GM20431 (cell line): ENCODE results near the gene BRK1.
"Not testable (repeated sequence)": the region's sequence is repeated elsewhere in the genome, so short reads cannot be mapped to it uniquely, and the experiment has no call there.

Experiments used
- in situ Hi-C: fragments of 300-500 bp; cut with MseI, MboI; formaldehyde crosslinking; loops from one replicate; pipeline ENCODE4 v1.15.0; 2020; ENCODE audit warnings: low sequenced_read_pairs; ENCODE audit not compliant: unreplicated experiment

Gene BRK1

DNA sequence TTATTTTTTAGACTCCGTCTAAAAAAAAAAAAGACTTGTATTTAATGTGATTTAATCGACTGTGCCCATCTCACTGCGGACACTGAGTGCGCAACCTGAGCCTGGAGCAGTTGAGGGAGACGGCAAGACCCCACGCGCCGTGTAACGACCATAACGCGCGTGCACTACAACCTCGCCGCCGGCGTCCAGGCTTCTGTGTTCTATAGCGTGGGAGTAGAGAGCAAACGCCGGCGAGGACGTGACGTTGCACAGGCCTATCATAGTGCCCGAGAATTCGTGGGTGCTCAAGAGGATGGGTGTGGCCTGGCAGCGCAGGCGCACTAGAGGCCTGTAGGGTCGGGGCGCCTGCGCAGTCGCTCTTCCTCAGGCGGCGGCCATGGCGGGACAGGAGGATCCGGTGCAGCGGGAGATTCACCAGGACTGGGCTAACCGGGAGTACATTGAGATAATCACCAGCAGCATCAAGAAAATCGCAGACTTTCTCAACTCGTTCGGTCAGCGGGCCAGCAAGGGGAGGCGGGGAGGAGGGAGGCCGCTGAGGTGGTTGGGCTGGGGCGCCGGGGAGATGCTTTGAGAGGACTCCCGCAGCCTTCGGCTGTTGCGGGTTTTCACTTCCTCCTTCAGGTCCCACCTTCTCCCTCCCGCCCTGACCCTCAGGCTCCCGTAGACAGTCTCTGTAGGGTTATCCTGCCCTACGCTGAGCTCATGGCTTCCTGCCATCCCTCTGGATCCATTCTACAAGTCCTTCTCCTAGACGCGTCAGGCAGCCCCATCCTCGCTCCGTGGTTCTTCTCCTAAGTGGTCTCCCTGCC lies at the start of gene BRK1:
Gene BRK1, plus strand, starts transcription at position 350 of the 812 bp plus-strand sequence. Its CDS starts 27 bp downstream, at position 377.
- in situ Hi-C loops, result no loop called here

GRCh38 chr3:10070077-10070476 lies 45.4 kb upstream of the BRK1 start:
- in situ Hi-C loops, result not testable (repeated sequence)

DNA sequence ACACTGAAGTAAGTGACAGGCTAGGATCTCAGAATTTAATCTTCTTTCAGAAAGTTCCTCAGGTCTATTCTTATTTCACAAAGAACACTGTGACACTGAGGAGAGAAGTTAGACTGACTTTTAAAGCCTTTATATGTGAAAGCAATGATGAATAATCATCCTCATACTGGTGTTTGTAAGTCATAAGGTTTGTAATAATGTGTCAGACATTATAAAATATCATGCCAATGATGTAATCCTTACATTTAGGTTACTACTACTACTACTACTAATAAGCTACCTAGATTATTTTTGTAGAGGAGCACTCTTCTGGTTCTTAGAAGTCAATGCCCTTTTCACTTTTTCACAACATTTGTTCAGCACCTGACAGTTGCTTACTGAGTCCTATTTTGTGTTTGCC lies 40.8 kb upstream of the BRK1 start:
- in situ Hi-C loops, result no loop called here

GRCh38 chr3:10081871-10082270 lies 33.6 kb upstream of the BRK1 start:
- in situ Hi-C loops, result no loop called here

GRCh38 chr3:10085738-10086137 lies 29.7 kb upstream of the BRK1 start:
- in situ Hi-C loops, result no loop called here

DNA sequence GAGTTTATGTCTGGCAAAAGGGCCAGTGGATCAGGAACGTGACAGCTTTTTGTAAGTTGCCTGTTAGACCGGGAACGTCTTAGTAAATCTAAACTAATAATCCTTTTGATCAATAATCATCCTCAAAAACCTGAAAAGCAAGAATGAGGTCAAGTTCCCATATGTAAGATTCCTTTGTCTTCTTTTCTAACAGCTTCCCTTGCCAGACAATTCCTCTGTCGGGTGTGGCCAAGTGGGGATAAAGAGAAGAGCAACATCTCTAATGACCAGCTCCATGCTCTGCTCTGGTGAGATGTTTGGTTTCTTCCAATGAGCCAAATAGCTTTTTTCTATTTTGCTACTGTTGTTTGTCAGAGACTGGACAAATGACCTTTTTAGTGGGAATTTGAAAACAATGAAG lies 27.2 kb upstream of the BRK1 start:
- in situ Hi-C loops, result no loop called here

GRCh38 chr3:10090179-10090578 lies 25.3 kb upstream of the BRK1 start:
- in situ Hi-C loops, result no loop called here

DNA sequence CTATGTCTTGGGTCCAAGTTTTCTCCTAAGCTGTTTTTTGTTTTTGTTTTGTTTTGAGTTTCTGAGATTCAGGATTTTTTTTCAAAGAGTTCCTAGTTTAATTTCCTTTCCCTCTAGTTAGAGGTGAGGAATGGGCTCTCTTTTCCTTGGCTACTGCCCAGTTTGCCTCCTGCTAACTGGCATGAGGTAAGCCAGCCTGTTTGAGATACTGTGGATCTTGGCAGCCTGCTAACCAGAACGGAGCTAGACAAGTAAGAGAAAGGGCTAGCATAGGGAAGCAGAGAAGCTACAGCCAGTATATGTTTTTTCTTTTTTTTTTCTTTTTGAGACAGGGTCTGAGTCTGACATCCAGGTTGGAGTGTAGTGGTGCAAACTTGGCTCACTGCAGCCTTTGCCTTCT lies 24.7 kb upstream of the BRK1 start:
- in situ Hi-C loops, result not testable (repeated sequence)

GRCh38 chr3:10091387-10091786 lies 24.1 kb upstream of the BRK1 start:
- in situ Hi-C loops, result not testable (repeated sequence)

GRCh38 chr3:10093678-10094077 lies 21.8 kb upstream of the BRK1 start:
- in situ Hi-C loops, result no loop called here

DNA sequence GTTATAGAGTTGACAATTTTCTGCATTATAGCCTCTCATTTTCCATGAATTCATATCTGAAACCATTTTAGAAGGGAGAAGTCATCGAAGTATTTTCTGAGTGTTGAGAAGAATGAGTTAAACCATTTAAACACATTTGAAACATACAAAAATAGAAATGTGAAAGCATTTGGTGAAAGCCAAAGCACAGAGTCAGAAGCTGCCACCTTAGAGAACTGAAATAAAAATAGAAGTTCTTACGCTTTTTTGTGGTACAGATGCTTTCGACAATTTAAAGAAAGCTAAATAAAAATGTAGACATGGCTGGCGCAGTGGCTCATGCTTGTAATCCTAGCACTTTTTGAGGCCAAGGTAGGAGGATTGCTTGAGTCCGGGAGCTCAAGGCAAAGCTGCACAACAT lies 16.4 kb upstream of the BRK1 start:
- in situ Hi-C loops, result no loop called here

DNA sequence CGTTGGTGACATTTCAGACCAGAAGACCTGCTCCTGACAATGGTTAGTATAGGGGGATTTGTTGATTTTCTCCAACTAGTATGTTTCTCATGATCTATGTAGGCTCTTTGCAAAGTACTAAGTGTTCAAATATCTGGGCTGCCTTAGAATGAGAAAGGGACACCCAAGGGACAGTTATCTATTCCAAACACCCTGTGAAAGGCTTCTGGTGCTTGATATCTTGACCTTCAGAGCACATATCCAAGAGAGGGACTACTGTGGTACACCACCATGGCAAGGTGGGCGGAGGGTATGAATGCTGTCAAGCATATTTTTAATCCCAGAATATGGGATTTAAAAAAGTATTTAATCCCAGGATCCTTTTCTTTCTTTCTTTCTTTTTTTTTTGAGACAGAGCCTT lies 8.6 kb upstream of the BRK1 start:
- in situ Hi-C loops, result no loop called here

DNA sequence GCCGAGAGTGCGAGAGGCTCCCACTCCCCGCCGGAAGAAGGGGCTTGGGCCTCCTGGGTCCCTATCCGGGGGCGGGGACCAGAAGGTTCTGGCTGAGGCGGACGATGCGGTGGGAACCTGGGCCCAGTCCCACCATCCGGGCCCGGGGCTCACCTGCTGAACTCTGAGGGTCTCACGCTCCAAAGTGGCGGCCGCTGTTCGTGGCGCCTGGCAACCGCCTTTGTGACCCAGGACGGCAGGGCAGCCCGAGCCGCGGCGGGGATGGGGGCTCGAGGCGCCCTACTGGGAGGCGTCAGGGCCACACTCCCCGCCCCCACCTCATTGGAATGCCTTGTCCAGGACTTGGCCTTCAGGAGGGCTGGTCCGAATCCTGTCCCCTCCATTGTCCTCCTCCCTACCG lies 7.4 kb upstream of the BRK1 start, which contains the start of gene FANCD2OS:
Gene FANCD2OS, minus strand, starts transcription at position 165 of the 400 bp plus-strand sequence. CDS start 3,481 bp downstream, outside the sequence.
- in situ Hi-C loops, result no loop called here

DNA sequence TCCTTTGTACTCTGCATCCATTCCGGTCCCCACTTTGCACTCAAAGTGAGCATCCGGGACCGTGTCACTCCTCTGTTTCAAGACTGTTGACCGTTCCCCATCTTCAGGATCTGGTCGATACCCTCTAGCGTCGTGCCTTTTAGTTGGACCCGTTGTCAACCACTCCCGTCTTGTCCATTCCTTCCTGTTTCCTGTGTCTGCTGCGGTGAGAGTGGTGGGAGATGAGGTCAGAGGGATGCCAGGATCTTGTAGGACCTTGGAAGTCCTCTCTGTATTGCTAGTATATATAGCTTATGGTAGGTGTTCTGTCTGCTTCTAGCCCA lies 624 bp downstream of the BRK1 start:
- in situ Hi-C loops, result no loop called here

GRCh38 chr3:10116928-10117327 lies 1.5 kb downstream of the BRK1 start:
- in situ Hi-C loops, result no loop called here

DNA sequence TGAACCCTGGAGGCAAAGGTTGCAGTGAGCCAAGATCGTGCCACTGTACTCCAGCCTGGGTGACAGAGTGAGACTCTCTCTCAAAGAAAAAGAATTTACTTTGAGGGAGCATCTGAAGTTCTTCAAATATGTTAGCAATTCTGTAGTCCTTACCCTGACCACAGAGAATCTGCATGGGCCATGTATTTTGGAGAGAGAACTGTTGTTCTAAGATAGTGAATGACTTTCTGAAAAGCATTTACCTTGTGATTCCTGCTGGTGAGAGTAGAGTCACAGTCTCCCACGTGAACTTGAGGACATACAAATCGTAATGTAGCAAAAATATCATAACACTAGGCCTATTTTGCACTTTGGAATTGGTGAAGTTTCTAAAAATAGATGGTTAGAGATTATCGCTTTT lies 3.9 kb downstream of the BRK1 start:
- in situ Hi-C loops, result no loop called here

DNA sequence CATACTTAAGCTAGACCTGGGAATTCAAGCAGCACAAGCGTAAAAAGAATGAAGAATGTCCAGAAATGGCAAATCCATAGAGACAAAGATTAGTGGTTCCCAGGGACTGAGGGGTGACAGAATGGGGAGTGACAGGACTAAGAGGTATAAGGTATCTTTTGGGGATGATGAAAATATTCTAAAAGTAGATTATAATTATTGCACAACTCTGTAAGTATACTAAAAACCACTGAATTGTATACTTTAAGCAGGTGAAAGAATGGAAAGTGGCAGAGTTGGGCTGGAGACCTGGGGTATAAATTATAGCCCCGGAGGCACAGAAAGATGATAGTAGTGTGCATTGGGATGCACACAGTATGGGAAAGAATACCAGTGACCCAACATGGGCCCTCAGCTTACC lies 5.6 kb downstream of the BRK1 start:
- in situ Hi-C loops, result no loop called here

DNA sequence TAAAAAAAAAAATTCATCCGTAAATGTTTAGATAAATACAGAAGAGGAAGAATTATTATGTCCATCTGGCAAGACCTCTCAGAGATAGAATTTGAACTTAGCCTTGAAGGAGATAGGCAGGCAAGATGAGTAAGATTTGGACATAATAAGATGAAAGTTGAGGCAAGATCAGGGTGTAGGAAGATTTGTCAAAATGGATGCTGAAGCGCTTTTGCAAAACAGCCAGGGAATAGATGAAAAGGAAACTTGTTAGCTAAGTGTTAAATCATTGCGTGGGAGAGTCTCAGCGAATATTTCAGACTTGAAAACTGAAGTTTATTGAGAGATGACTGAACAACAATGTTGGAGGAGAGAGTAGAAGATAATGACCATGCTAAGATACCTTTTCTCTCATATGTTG lies 7.2 kb downstream of the BRK1 start:
- in situ Hi-C loops, result no loop called here

- in situ Hi-C loops, result not testable (repeated sequence)
These were observed 20.4 kb downstream of the BRK1 start for GRCh38 chr3:10135872-10136271.

DNA sequence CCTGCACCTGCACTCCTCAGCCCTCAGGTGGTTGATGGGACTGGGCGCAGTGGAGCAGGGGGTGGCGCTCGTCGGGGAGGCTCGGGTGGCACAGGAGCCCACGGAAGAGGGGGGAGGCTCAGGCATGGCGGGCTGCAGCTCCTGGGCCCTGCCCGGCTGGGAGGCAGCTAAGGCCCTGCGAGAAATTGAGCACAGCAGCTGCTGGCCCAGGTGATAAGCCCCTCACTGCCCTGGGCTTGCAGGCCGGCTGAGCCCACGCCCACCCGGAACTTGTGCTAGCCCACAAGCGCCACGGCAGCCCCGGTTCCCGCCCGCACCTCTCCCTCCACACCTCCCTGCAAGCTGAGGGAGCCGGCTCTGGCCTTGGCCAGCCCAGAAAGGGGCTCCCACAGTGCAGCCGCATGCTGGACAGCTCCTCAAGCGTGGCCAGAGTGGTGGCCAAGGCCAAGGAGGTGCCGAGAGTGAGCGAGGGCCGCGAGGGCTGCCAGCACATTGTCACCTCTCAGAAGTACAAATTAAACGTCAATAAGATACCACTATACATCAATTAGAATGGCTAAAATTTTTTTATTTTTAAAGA lies 21.0 kb downstream of the BRK1 start:
- in situ Hi-C loops, result no loop called here

GRCh38 chr3:10137178-10137577 lies 21.7 kb downstream of the BRK1 start:
- in situ Hi-C loops, result no loop called here

GRCh38 chr3:10140996-10141546 lies 25.6 kb downstream of the BRK1 start:
- in situ Hi-C loops, result no loop called here
